Panc1 (cell line): ENCODE results near the gene SYNM. TPM values are rescaled to one million over a fixed set of nuclear protein-coding genes. Genes with fewer than 3 reads are reported as not detected.

Experiments
- ATAC-seq: fragments of 200-7000 bp; cut with Tn5 transposase; 2 replicates; pipeline ENCODE4 v1.9.1; 2020; ENCODE audit warnings: mild to moderate bottlenecking, moderate library complexity
- BruUV-seq: library from RNA; stranded (reverse); fragments of 400-500 nt; replicated peaks from 2 replicates; lab custom pipeline; 2021; lab: Mats Ljungman, UMichigan
- CTCF ChIA-PET: fragments of 300-600 bp; sonication (Branson Sonifier 250); formaldehyde crosslinking; loops from one replicate; lab custom pipeline; 2022; ENCODE audit warnings: antibody characterized with exemption; lab: Charles Lee
- POLR2A ChIA-PET: fragments of 300-600 bp; sonication (Branson Sonifier 250); formaldehyde crosslinking; loops from one replicate; lab custom pipeline; 2022; ENCODE audit warnings: antibody characterized with exemption; lab: Charles Lee
- DNase-seq: peaks from one replicate; pipeline ENCODE4 v3.0.0-alpha.2; 2010; ENCODE audit warnings: low read depth, low spot score
- H3K27ac ChIP-seq: 2 replicates; pipeline ENCODE4 v1.5.1; 2011; ENCODE audit warnings: mild to moderate bottlenecking, low read length, inconsistent platforms
- H3K27me3 ChIP-seq: fragments of 200-500 bp; sonication (Bioruptor generic); 2 replicates; pipeline ENCODE4 v1.6.0; 2014; ENCODE audit warnings: low read length, inconsistent platforms; ENCODE audit not compliant: control insufficient read depth, insufficient read depth
- H3K36me3 ChIP-seq: fragments of 200-500 bp; sonication (Bioruptor generic); 2 replicates; pipeline ENCODE4 v1.5.1; 2014; ENCODE audit warnings: inconsistent platforms, mild to moderate bottlenecking, low read length, moderate library complexity; ENCODE audit not compliant: control insufficient read depth, insufficient read depth
- H3K4me1 ChIP-seq: 2 replicates; pipeline ENCODE4 v1.5.1; 2011; ENCODE audit warnings: inconsistent platforms, mild to moderate bottlenecking, low read length, moderate library complexity; ENCODE audit not compliant: control insufficient read depth, insufficient read depth
- H3K4me3 ChIP-seq, 2 experiments: 2 replicates each; pipeline ENCODE4 v1.5.1; 2011 to 2012; ENCODE audit warnings: low read depth in 2 of 2, low read length in 2 of 2, mild to moderate bottlenecking in 2 of 2, inconsistent platforms in 1 of 2, moderate library complexity in 1 of 2
- H3K9me3 ChIP-seq: fragments of 200-500 bp; sonication (Bioruptor generic); 2 replicates; pipeline ENCODE4 v1.5.1; 2014; ENCODE audit warnings: low read depth, mild to moderate bottlenecking, inconsistent platforms, low read length, moderate library complexity; ENCODE audit not compliant: control insufficient read depth, insufficient read depth
- POLR2AphosphoS5 ChIP-seq: IDR thresholded peaks from 2 replicates; pipeline ENCODE4 v1.6.1; 2012; ENCODE audit warnings: mild to moderate bottlenecking, low read depth, low read length, moderate library complexity
- SIN3A ChIP-seq: IDR thresholded peaks from 2 replicates; pipeline ENCODE4 v1.6.1; 2012; ENCODE audit warnings: low read depth, mild to moderate bottlenecking, low read length, moderate library complexity, borderline replicate concordance; ENCODE audit not compliant: insufficient read depth
- TCF7L2 ChIP-seq: IDR thresholded peaks from 2 replicates; pipeline ENCODE4 v1.6.1; 2011; ENCODE audit warnings: mild to moderate bottlenecking, low read depth, low read length, inconsistent platforms
- in situ Hi-C: cut with HindIII; loops from 2 replicates; pipeline ENCODE4 v1.10.0; 2016; ENCODE audit warnings: low sequenced_read_pairs, low pct_unique_long_range_greater_than_20kb
- intact Hi-C: fragments of 100-400 bp; cut with micrococcal nuclease; formaldehyde crosslinking; loops from one replicate; pipeline ENCODE4 v1.10.0; 2022; ENCODE audit not compliant: unreplicated experiment
- total RNA-seq: library from RNA; stranded (reverse); gene quantifications from one replicate; pipeline ENCODE4 v1.2.1, GENCODE V29; 2021; ENCODE audit not compliant: unreplicated experiment
- TF ChIP-seq, protein P1 (sequence below), 2 experiments: IDR thresholded peaks; 2 replicates each; pipeline ENCODE4 v1.6.1; 2011 to 2012; ENCODE audit warnings: low read depth in 2 of 2, control low read depth in 1 of 2, low read length in 1 of 2, mild to moderate bottlenecking in 1 of 2, moderate library complexity in 1 of 2; ENCODE audit not compliant: insufficient read depth in 1 of 2
- TF ChIP-seq, protein P2 (sequence below): fragments of 450-650 bp; IDR thresholded peaks from 2 replicates; pipeline ENCODE4 v1.5.1; 2017; ENCODE audit warnings: mild to moderate bottlenecking

Gene SYNM
- total RNA-seq, 1 experiment from 2014 or later = 38.9 TPM

DNA sequence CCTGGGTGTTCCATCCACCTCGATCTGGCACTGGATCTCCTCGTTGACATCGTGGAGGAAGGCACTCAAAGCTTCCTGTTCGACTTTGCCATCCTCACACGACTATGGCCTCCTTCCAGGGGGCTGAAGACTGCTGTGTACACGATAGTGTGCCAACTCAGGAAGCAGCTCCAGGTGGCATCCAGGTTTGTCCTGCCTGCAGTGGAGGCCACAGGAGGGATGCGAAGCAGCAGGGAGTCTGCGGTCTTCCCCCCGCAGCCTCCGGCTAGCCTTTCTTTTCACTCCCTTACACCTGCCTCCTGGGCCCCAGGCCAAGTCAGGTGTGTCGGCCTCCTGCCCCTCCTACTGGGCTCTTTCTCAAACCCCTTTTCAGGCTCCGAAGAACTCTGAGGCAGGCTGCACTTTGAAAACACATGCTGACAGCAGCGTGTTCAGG, 32.2 kb downstream of the SYNM start:
- ChIA-PET POLR2A (no interaction called here), CTCF (no interaction called here)
- H3K9me3 ChIP-seq = no peaks in the 10 kb centered on the region
- ATAC-seq (no peak), DNase-seq (no peak)
- no peaks in the 10 kb centered on the region; the same call in 1 of the 2 replicates for H3K4me1 ChIP-seq
- H3K27ac ChIP-seq = no peak overlapping the region
- in situ Hi-C loops (no loop called here), intact Hi-C loops (no loop called here)
- TF ChIP-seq TCF7L2 (no peak), SIN3A (no peak), POLR2AphosphoS5 (no peak)
- TF ChIP-seq, protein P1, sequence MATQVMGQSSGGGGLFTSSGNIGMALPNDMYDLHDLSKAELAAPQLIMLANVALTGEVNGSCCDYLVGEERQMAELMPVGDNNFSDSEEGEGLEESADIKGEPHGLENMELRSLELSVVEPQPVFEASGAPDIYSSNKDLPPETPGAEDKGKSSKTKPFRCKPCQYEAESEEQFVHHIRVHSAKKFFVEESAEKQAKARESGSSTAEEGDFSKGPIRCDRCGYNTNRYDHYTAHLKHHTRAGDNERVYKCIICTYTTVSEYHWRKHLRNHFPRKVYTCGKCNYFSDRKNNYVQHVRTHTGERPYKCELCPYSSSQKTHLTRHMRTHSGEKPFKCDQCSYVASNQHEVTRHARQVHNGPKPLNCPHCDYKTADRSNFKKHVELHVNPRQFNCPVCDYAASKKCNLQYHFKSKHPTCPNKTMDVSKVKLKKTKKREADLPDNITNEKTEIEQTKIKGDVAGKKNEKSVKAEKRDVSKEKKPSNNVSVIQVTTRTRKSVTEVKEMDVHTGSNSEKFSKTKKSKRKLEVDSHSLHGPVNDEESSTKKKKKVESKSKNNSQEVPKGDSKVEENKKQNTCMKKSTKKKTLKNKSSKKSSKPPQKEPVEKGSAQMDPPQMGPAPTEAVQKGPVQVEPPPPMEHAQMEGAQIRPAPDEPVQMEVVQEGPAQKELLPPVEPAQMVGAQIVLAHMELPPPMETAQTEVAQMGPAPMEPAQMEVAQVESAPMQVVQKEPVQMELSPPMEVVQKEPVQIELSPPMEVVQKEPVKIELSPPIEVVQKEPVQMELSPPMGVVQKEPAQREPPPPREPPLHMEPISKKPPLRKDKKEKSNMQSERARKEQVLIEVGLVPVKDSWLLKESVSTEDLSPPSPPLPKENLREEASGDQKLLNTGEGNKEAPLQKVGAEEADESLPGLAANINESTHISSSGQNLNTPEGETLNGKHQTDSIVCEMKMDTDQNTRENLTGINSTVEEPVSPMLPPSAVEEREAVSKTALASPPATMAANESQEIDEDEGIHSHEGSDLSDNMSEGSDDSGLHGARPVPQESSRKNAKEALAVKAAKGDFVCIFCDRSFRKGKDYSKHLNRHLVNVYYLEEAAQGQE (IDR thresholded peaks at IDR 0.05; ENCODE audit: insufficient read depth in 1 of 2, low read depth in 2 of 2, low read length in 1 of 2) = no peak
- TF ChIP-seq, protein P2, sequence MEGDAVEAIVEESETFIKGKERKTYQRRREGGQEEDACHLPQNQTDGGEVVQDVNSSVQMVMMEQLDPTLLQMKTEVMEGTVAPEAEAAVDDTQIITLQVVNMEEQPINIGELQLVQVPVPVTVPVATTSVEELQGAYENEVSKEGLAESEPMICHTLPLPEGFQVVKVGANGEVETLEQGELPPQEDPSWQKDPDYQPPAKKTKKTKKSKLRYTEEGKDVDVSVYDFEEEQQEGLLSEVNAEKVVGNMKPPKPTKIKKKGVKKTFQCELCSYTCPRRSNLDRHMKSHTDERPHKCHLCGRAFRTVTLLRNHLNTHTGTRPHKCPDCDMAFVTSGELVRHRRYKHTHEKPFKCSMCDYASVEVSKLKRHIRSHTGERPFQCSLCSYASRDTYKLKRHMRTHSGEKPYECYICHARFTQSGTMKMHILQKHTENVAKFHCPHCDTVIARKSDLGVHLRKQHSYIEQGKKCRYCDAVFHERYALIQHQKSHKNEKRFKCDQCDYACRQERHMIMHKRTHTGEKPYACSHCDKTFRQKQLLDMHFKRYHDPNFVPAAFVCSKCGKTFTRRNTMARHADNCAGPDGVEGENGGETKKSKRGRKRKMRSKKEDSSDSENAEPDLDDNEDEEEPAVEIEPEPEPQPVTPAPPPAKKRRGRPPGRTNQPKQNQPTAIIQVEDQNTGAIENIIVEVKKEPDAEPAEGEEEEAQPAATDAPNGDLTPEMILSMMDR = no peak
- no peaks in the 10 kb centered on the region; the same call in 1 of the 2 replicates for H3K36me3 ChIP-seq
- H3K27me3 ChIP-seq = no peaks in the 10 kb centered on the region
- no peak overlapping the region for H3K4me3 ChIP-seq
- no TSS peak for BruUV-seq

DNA sequence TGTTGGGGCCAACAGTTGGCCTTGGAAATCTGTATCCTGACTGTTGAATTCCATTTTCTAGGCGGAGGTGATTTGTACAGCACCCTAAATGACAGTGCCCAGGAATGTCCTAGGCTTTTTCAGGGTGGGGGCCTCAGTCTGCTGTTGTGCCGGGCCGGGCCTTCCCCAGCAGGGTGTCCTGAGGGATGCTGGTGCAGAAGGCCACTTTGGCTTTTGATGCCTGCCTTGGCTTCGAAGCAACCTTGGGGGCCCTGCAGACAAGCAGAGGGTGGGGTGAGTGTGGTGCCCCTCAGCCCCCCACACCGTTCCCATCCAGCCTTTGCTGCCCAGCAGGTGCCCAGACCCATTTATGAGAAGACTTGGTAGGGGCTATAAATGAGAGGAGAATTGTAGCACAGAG, 33.0 kb downstream of the SYNM start:
- intact Hi-C loops = no loop called here
- Histone ChIP-seq H3K36me3 (no peaks in the 10 kb centered on the region; the same call in 1 of the 2 replicates), H3K27ac (no peak overlapping the region), H3K9me3 (no peaks in the 10 kb centered on the region), H3K27me3 (no peaks in the 10 kb centered on the region), H3K4me3 (no peak overlapping the region), H3K4me1 (no peaks in the 10 kb centered on the region; the same call in 1 of the 2 replicates)
- DNase-seq = no peak
- ATAC-seq = no peak
- ChIA-PET POLR2A (no interaction called here), CTCF (no interaction called here)
- in situ Hi-C loops = no loop called here
- TF ChIP-seq POLR2AphosphoS5 (no peak), SIN3A (no peak), TCF7L2 (no peak)
- TF ChIP-seq, protein P2 = no peak
- TF ChIP-seq, protein P1 (IDR thresholded peaks at IDR 0.05; ENCODE audit: insufficient read depth in 1 of 2, low read depth in 2 of 2, low read length in 1 of 2) = no peak
- no TSS peak for BruUV-seq
